ENCODE results near the gene DIAPH2.
A peak's percentile ranks its signal among the peaks of the same experiment; 100 is the strongest.

Gene DIAPH2

GRCh38 chrX:97158269-97158668, 473.6 kb downstream of the DIAPH2 start:
- TF ChIP-seq Cebpa-rat (IDR thresholded peaks at IDR 0.05), result no peak
- Histone ChIP-seq H3K4me3 (no peak overlapping the region), H3K36me3 (no peaks in the 10 kb centered on the region), H3K27me3 (peaks cover 83% of the 10 kb centered on the region), H3K27ac (no peak overlapping the region), H3K4me2 (no peak overlapping the region), H4K20me1 (peaks cover 27% of the 10 kb centered on the region; the same call in 1 of the 2 replicates), H3K4me1 (peaks cover 11% of the 10 kb centered on the region; the same call in 1 of the 2 replicates), H3K9me3 (no peaks in the 10 kb centered on the region), H3K9ac (no peak overlapping the region)

- Histone ChIP-seq H3K9ac (no peak overlapping the region), H3K4me1 (peaks cover 10% of the 10 kb centered on the region; the same call in 1 of the 2 replicates), H3K27me3 (peaks cover 86% of the 10 kb centered on the region), H3K4me2 (no peak overlapping the region), H3K36me3 (no peaks in the 10 kb centered on the region), H3K4me3 (no peak overlapping the region), H3K27ac (no peak overlapping the region), H4K20me1 (peaks cover 26% of the 10 kb centered on the region; the same call in 1 of the 2 replicates), H3K9me3 (no peaks in the 10 kb centered on the region)
- TF ChIP-seq Cebpa-rat (IDR thresholded peaks at IDR 0.05), result no peak
These were observed 475.5 kb downstream of the DIAPH2 start for GRCh38 chrX:97159916-97160800.

GRCh38 chrX:97167333-97167732, 482.7 kb downstream of the DIAPH2 start:
- peaks cover 88% of the 10 kb centered on the region for H3K27me3 ChIP-seq
- no peak for TF ChIP-seq Cebpa-rat (IDR thresholded peaks at IDR 0.05)
- no peak overlapping the region for H3K4me2 ChIP-seq
- no peak overlapping the region for H3K4me3 ChIP-seq
- H3K36me3 ChIP-seq, result no peaks in the 10 kb centered on the region
- H4K20me1 ChIP-seq, result peaks cover 7% of the 10 kb centered on the region; the same call in 1 of the 2 replicates
- no peaks in the 10 kb centered on the region for H3K9me3 ChIP-seq
- no peak overlapping the region for H3K27ac ChIP-seq
- H3K9ac ChIP-seq, result no peak overlapping the region
- H3K4me1 ChIP-seq, result peaks cover 16% of the 10 kb centered on the region

- Histone ChIP-seq H3K4me1 (peaks cover 16% of the 10 kb centered on the region), H3K36me3 (no peaks in the 10 kb centered on the region), H3K4me3 (no peak overlapping the region), H3K27ac (no peak overlapping the region; the same call in 1 of the 2 replicates), H3K9me3 (no peaks in the 10 kb centered on the region), H4K20me1 (no peaks in the 10 kb centered on the region; the same call in 1 of the 2 replicates), H3K4me2 (peak overlapping the region; percentile 48), H3K9ac (no peak overlapping the region), H3K27me3 (peaks cover 81% of the 10 kb centered on the region)
- TF ChIP-seq Cebpa-rat (IDR thresholded peaks at IDR 0.05), result no peak
These were observed 484.0 kb downstream of the DIAPH2 start for GRCh38 chrX:97168646-97169045.

- no peak overlapping the region for H3K27ac ChIP-seq
- H3K36me3 ChIP-seq, result no peaks in the 10 kb centered on the region
- peaks cover 51% of the 10 kb centered on the region for H3K27me3 ChIP-seq
- H3K9me3 ChIP-seq, result no peaks in the 10 kb centered on the region
- H3K4me2 ChIP-seq, result no peak overlapping the region
- no peak overlapping the region for H3K9ac ChIP-seq
- H3K4me1 ChIP-seq, result no peaks in the 10 kb centered on the region
- no peak overlapping the region for H3K4me3 ChIP-seq
- H4K20me1 ChIP-seq, result no peaks in the 10 kb centered on the region; the same call in 1 of the 2 replicates
- no peak for TF ChIP-seq Cebpa-rat (IDR thresholded peaks at IDR 0.05)
These were observed 490.5 kb downstream of the DIAPH2 start for GRCh38 chrX:97175147-97175546.

- H3K4me1 ChIP-seq, result no peaks in the 10 kb centered on the region
- TF ChIP-seq Cebpa-rat (IDR thresholded peaks at IDR 0.05), result no peak
- H3K9me3 ChIP-seq, result no peaks in the 10 kb centered on the region
- no peak overlapping the region for H3K9ac ChIP-seq
- no peaks in the 10 kb centered on the region for H3K36me3 ChIP-seq
- H3K27me3 ChIP-seq, result peaks cover 51% of the 10 kb centered on the region
- peaks cover 5% of the 10 kb centered on the region; the same call in 1 of the 2 replicates for H4K20me1 ChIP-seq
- no peak overlapping the region for H3K4me2 ChIP-seq
- H3K4me3 ChIP-seq, result no peak overlapping the region
- no peak overlapping the region for H3K27ac ChIP-seq
These were observed 505.0 kb downstream of the DIAPH2 start for GRCh38 chrX:97189668-97190067.

GRCh38 chrX:97199501-97199900, 514.9 kb downstream of the DIAPH2 start:
- Histone ChIP-seq H3K4me3 (no peak overlapping the region), H4K20me1 (0 out of 2 replicates have a peak, but pooled peaks cover 7% of the 10 kb centered on the region), H3K9me3 (peaks cover 3% of the 10 kb centered on the region), H3K27me3 (peaks cover 61% of the 10 kb centered on the region), H3K36me3 (no peaks in the 10 kb centered on the region), H3K4me1 (no peaks in the 10 kb centered on the region), H3K27ac (no peak overlapping the region), H3K9ac (no peak overlapping the region), H3K4me2 (no peak overlapping the region)
- no peak for TF ChIP-seq Cebpa-rat (IDR thresholded peaks at IDR 0.05)

- H3K4me3 ChIP-seq, result no peak overlapping the region
- 0 out of 2 replicates have a peak, but pooled peaks cover 7% of the 10 kb centered on the region for H4K20me1 ChIP-seq
These were observed 515.8 kb downstream of the DIAPH2 start for GRCh38 chrX:97200454-97200853.

GRCh38 chrX:97210501-97210900, 525.9 kb downstream of the DIAPH2 start:
- no peaks in the 10 kb centered on the region for H3K36me3 ChIP-seq
- no peaks in the 10 kb centered on the region for H3K4me1 ChIP-seq
- H4K20me1 ChIP-seq, result no peaks in the 10 kb centered on the region; the same call in 1 of the 2 replicates
- no peak overlapping the region for H3K9ac ChIP-seq
- TF ChIP-seq Cebpa-rat (IDR thresholded peaks at IDR 0.05), result no peak
- H3K4me2 ChIP-seq, result no peak overlapping the region
- no peak overlapping the region for H3K4me3 ChIP-seq
- H3K27me3 ChIP-seq, result peaks cover 70% of the 10 kb centered on the region
- no peaks in the 10 kb centered on the region for H3K9me3 ChIP-seq
- no peak overlapping the region for H3K27ac ChIP-seq

More at GRCh38 chrX:97200454-97200853, 515.8 kb downstream of the DIAPH2 start:
- Histone ChIP-seq H3K4me1 (no peaks in the 10 kb centered on the region), H3K27me3 (peaks cover 65% of the 10 kb centered on the region), H3K36me3 (no peaks in the 10 kb centered on the region), H3K4me2 (no peak overlapping the region), H3K27ac (no peak overlapping the region), H3K9ac (no peak overlapping the region), H3K9me3 (peaks cover 11% of the 10 kb centered on the region)
- TF ChIP-seq Cebpa-rat (IDR thresholded peaks at IDR 0.05), result no peak

GRCh38 chrX:97211070-97211469, 526.4 kb downstream of the DIAPH2 start:
- H3K27ac ChIP-seq, result no peak overlapping the region
- H3K4me1 ChIP-seq, result no peaks in the 10 kb centered on the region
- no peaks in the 10 kb centered on the region for H3K9me3 ChIP-seq
- no peak overlapping the region for H3K9ac ChIP-seq
- H3K4me2 ChIP-seq, result no peak overlapping the region
- no peaks in the 10 kb centered on the region for H3K36me3 ChIP-seq
- no peak overlapping the region for H3K4me3 ChIP-seq
- H3K27me3 ChIP-seq, result peaks cover 72% of the 10 kb centered on the region
- H4K20me1 ChIP-seq, result no peaks in the 10 kb centered on the region; the same call in 1 of the 2 replicates
- TF ChIP-seq Cebpa-rat (IDR thresholded peaks at IDR 0.05), result no peak

All from BLaER1 (cell line).